Fibroblast of pulmonary artery (primary cell): ENCODE results near the gene BEGAIN.

Experiments used
- DNase-seq: peaks from one replicate; pipeline ENCODE4 v3.0.0-alpha.2; 2010; ENCODE audit warnings: low read depth
- H3K4me3 ChIP-seq: replicated peaks from 2 replicates; pipeline ENCODE4 v1.5.1; 2011; ENCODE audit warnings: low read depth, mild to moderate bottlenecking, control low read depth, low read length, moderate library complexity
- CTCF ChIP-seq: IDR thresholded peaks from 2 replicates; pipeline ENCODE4 v1.5.1; 2011; ENCODE audit warnings: mild to moderate bottlenecking, control low read depth, low read length, inconsistent platforms; ENCODE audit errors: missing control alignments

The BEGAIN gene

GRCh38 chr14:100560471-100560870, 26.7 kb downstream of the BEGAIN start:
- no peak overlapping the region for H3K4me3 ChIP-seq
- no peak for DNase-seq
- no peak for TF ChIP-seq CTCF

GRCh38 chr14:100559455-100559854, 27.8 kb downstream of the BEGAIN start:
- no peak overlapping the region for H3K4me3 ChIP-seq
- TF ChIP-seq CTCF, result no peak
- DNase-seq, result no peak

GRCh38 chr14:100558966-100559365, 28.3 kb downstream of the BEGAIN start:
- H3K4me3 ChIP-seq, result no peak overlapping the region
- no peak for TF ChIP-seq CTCF
- DNase-seq, result no peak

GRCh38 chr14:100558226-100558625, 29.0 kb downstream of the BEGAIN start:
- H3K4me3 ChIP-seq, result no peak overlapping the region
- no peak for DNase-seq
- no peak for TF ChIP-seq CTCF

GRCh38 chr14:100557658-100558057, 29.6 kb downstream of the BEGAIN start:
- TF ChIP-seq CTCF, result no peak
- DNase-seq, result no peak
- H3K4me3 ChIP-seq, result no peak overlapping the region

GRCh38 chr14:100556936-100557505, 30.2 kb downstream of the BEGAIN start:
- TF ChIP-seq CTCF, result no peak
- DNase-seq, result no peak
- no peak overlapping the region for H3K4me3 ChIP-seq

GRCh38 chr14:100556140-100556475, 31.1 kb downstream of the BEGAIN start:
- TF ChIP-seq CTCF, result no peak
- no peak for DNase-seq

More at GRCh38 chr14:100556140-100556475, 31.1 kb downstream of the BEGAIN start:
- H3K4me3 ChIP-seq, result no peak overlapping the region
